ENCODE data around the gene THSD8.

THSD8 gene

DNA sequence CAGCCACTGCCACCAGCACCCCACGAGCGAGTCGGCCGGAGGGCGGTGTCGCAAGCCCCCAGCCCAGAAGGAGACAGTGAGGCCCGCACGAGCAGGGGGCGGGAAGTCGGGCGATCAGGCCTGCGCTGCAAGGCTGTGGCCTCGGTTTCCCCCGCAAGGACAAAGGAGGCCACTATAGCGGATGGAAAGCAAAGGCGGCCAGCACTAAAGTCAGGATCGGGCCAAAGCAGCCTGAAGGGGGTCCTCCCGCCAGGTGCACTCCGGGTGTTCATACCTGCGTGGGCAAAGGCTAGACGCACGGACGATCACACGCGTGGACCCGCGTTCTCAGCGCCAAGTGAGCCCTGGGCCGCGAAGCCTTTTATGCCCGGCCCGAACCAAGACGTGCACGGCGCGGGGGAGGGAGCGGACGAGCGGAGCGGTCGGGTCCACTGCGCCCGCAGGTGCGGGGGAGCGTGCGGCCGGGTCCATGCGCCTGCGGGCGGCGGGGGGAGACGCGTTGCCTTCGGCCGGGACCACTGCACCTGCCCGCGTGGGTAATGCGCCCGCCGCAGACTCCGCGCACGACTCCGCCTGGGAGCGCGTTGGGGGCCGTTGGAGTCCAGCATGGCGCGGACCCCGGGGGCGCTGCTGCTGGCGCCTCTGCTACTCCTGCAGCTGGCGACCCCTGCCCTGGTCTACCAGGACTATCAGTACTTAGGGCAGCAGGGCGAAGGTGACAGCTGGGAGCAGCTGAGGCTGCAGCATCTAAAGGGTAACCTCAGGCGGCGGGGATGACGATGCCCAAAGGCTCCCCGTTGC is at the start of gene THSD8, which contains the start of gene PRDX2:
THSD8 (plus strand) TSS at position 604 of the 801 bp plus-strand sequence; CDS start at position 607, 3 bp downstream.
PRDX2 (minus strand) TSS at position 335 of the 801 bp plus-strand sequence. CDS start 539 bp downstream, outside the sequence.
- FAIRE-seq, result no peak

DNA sequence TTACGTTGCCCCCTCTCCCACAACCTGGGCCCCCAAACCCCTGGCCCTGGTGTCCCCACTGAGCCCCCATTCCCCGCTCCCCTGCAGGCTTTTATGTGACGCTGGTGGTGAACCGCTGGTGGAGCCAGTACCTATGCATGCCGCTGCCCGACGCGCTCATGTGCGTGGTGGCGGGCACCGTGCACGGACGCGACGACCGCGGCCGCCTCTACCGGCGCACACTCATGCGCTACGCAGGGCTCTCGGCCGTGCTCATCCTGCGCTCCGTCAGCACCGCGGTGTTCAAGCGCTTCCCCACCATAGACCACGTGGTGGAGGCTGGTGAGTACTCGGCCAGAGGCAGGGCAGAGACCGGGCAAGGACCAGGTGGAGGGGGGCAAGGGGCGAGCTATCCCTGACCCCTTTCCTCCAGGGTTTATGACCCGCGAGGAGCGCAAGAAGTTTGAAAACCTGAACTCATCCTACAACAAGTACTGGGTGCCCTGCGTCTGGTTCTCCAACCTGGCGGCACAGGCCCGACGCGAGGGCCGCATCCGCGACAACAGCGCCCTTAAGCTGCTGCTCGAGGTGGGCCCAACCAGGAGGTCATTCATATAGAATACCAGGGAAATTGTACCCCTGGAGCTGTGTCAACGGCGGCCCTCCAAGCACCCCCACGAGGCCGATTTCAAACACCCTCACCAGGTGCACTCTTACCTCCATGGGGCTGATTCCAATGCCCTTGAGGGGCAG is 47.2 kb upstream of the THSD8 start:
- no peak for FAIRE-seq

GRCh38 chr19:12756150-12756883 is 45.6 kb upstream of the THSD8 start:
- FAIRE-seq, result no peak

DNA sequence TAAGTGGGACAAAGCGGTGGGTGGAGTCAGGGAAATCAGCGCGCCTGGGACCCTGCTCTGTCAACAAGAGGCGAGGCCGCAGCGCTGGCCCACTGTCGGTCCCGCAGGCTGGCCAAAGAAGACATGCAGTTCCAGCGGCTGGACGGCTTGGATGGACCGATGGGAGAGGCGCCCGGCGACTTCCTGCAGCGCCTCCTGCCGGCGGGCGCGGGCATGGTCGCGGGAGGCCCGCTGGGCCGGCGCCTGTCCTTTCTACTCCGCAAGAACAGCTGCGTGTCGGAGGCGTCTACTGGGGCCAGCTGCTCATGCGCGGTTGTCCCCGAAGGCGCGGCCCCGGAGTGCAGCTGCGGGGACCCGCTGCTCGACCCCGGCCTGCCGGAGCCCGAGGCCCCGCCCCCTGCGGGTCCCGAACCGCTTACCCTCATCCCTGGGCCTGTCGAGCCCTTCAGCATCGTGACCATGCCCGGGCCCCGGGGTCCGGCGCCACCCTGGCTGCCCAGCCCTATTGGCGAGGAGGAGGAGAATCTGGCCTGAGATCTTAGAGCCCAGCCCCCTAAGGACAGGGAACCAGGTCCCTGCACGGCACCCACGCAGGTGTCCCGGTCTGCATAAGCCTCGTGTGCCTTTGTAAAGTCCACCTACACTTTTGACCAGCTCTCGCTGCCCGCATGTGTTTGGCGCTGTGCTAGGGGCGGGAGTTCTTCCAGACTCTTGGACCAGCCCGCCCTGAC is 44.2 kb upstream of the THSD8 start:
- no peak for FAIRE-seq

DNA sequence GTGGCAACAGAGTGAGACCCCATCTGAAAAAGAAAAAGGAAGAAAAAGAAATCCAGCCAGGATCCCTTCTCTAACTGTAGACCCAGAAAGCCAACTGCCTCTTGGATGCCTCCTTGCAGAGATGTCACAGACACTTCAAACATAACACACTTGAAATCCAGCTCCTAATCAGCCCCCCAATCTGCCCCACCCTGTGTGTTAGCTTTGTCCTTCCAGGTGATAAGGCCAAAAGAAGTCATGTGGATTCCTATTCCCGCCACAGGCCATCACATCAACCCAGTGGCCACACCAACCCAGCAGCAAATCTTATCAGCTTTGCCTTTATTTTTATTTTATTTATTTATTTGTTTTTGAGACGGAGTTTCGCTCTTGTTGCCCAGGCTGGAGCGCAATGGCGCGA is 42.2 kb upstream of the THSD8 start:
- FAIRE-seq, result no peak

DNA sequence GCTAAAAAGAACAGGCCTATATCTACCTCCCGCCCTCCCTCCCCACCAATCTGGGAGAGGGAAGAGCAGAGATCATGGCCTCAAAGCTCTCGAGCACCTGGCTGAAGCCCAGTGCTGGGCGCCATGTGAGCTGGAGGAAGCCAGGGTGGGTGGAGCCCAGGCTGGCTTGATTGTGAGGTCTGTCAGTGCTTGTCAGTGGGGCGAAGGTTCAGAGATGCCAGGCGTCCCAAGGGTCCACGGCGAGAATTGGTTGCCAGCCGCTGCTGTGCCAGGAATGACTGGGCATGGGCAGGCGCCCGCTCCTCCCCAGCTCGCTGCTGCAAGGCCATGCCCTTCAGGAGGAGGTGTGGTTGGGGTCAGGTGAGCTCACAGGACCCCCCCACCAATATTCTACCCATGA is 38.8 kb upstream of the THSD8 start:
- FAIRE-seq, result no peak

DNA sequence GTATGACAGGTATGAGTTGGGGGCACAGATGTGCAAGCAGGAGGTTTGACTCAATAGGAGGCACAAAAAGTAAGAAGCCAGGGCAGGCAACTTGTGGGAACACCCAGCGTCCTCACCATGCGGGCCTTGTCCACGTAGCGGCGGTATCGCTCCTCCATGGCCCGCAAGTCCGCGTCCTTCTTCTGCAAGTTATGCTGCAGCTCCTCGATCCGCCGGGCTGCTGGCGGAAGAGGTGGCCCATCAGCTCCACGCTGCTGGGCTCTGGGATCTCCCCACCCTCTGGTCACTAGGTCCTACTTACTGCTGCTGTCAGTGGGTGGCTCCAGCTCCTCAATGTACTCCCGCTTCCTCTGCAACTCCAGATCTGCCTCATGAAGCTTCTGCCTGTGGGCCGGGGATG is 37.2 kb upstream of the THSD8 start:
- FAIRE-seq, result no peak

DNA sequence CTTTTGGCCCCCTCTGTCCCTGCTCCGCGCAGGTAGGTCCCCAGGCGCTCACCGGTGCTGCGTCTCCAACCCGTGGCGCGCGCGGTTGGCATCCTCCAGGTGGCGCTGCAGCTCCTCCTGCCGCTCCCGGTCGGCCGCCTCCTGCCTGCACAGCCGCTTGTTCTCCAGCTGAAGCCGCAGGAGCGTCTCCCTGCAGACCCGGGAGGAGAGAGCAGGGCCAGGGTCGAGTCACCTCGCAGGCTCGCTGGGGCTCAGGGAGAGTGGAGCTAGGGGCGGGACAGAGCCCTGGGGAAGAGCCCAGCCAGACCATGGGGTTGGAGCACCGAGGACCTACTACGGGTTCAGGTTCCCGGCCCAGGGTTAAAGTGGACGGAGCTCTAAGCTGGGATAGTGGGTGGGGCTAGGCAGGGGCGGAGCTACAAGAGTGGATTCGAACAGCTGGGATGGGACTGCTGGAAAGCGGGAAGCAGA is 35.8 kb upstream of the THSD8 start:
- no peak for FAIRE-seq

GRCh38 chr19:12767150-12767549 is 34.7 kb upstream of the THSD8 start:
- FAIRE-seq, result no peak

DNA sequence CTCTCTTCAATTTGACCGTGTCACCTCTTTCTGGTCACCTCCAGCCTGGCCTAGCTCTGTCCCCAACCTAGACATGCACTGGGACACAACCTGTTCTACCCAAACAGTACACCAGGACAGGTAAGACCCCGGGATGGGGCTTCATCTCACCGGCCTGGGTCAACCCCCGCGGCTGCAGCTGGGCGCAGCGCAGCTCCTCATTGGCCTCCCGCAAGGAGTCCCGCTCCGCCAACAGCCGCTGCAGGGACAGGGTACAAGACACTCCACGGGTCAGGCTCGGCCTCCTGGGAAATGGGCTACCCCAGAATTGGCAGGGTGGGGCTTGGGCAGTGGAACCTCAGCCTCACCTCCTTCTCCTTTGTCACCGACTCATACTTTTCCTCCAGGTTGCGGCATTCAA is 34.2 kb upstream of the THSD8 start:
- no peak for FAIRE-seq

GRCh38 chr19:12769689-12770088 is 32.2 kb upstream of the THSD8 start:
- FAIRE-seq, result no peak

- no peak for FAIRE-seq
Measured at GRCh38 chr19:12770922-12771321, 30.9 kb upstream of the THSD8 start.

GRCh38 chr19:12772323-12772722 is 29.5 kb upstream of the THSD8 start:
- no peak for FAIRE-seq

DNA sequence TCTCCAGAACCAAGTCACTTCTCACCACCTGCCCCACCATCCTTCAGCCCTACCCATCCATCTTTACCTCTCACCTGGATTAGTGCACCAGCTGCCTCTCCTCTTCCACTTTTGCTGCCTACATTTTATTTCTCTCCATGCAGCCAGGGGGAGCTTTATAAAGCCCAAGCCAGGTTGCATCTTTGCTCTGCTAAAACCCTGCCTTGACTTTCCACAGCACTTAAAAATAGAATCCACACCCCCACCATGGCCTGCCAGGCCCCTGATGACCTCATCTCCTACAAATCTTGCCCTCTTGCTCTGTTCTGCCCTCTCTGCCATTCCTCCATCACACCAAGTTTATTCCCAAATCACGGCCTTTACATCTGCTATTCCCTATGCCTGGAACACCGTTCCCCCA is 28.3 kb upstream of the THSD8 start:
- FAIRE-seq, result no peak

DNA sequence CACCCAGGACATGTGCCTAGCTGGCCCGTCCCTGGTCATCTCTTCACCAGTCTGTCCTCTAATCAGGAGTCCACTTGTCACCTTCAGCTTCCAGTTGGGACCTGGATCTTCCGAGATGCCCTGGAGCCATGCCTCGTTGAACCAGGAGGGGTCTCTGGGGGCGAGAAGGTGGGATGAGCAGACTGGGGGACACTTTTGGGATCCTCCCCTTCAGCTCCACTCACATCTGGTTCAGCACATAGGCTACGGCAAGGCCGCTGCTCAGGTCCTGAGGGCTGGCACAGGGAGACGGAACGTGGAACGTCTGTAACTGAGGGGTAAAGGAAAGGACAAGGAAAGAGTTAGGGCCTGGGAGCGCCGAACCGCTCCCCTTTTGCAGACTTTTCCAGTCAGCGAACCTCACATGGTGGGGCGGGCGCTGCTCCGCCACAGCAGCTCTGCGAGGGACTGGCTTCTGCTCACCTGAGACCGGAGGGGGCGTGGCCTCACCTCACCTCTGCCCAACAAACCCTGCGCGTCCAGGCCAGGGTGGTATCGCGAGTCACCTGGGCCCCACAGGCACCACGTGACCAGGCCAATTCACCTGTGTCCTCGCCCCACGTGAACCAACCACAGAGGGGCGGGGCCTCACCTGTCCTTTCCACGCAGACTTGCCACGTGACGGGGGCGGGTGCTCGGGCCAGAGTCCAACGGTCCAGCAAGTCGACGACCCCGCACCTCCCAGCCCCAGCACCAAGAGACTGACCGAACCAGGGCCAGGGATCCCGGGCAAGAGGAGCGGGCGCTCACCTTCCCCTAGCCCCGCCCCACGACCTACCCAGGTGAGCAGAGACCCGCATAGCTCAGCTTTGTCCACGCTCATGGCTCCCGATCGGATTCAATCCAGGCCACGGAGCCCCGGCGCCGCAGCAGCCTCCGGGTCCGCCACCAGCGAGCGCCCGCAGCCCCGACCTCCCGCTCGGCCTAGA is 27.0 kb upstream of the THSD8 start, which contains the start of gene HOOK2:
HOOK2 (minus strand) TSS at position 965 of the 968 bp plus-strand sequence; CDS start at position 862, 103 bp downstream.
- FAIRE-seq, result no peak

DNA sequence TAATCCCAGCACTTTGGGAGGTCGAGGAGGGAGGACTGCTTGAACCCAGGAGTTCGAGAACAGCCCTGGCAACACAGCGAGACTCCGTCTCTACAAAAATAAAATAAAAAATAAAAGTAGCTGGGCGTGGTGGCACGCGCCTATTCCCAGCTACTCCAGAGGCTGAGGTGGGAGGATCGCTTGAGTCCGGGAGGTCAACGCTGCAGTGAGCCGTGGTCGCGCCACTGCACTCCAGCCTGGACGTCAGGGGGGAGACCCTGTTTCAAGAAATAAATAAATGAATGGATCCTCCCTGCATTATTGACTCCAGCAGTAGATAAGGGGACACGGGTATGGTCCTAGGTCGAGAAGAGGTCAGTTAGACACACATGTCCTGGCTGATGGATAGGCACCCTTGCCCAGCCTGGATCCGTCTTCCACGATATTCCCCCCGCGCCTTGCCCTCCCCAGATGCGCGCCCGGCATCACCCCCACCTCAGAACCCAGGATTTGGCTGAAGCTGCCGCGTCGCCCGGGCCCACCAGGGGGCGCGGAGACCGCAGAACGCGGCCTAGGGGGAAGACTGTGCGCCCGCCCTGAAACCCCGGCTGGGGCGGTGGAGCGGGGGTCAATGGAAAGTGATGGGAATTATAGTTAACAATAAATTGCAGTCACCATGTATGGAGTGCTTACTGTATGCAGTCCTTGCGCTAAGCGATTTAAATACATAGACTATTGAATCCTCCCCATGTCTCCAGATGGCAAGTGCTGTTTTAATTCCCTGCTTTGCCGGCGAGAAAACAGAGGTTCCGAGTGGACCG is 24.5 kb upstream of the THSD8 start:
- no peak for FAIRE-seq

DNA sequence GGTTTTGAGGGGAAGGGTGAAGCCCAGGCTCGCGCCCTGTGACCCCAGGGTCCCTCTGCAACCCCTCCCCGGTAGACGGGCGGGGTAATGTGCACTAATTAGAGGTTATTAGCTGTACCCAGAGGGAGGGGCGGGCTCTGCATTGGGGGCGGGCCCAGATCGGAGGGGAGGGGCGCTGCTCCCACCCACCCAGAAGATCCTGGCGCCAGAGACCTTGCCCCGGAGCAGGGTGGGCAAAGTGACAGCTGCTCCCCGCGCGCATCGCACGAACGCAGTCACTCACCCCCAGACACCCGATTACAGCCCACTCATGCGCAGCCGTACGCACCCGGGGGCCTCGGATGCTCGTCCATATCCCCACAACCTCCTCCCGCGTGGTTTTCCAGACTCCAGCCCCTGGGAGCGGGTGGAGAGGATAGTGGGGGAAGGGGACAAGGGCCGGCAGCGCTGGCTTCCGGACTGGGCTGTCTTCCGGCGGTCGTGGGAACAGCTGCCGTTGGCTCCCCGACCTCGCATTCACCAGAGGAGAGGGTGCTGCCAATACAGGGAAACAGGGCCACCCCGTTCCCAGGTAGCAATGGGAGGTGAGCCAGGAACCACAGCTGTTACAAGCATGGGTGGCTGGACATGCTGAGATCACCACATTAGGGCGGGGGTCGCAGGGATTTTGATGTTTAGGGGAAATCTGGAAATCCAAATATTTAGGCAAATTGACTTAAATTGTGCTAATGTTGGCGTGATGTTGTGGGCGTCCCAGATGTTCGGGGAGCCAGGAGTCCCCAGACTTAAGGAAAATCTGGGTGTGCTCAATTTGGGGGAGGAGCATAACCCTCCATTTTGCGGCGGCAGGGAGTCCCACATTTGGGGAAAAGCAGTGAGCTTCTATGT is 23.6 kb upstream of the THSD8 start:
- no peak for FAIRE-seq

DNA sequence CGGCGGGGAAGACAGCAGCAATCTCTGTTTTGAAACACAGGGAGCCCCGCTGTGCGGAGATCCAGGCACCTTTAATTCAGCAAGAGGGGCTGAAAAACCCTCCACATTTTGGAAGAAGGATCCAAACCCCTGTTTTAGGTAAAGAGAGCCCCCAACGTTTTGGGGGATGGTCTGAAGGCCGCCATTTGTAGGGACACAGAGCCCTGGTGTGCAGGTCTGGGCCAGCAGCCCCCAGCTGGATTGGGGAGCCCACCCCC is 23.0 kb upstream of the THSD8 start:
- FAIRE-seq, result no peak

GRCh38 chr19:12779162-12779993 is 22.5 kb upstream of the THSD8 start:
- no peak for FAIRE-seq

Data from A204.1 (cell line).